ENCODE data around the gene FADS2. TPM values are rescaled to one million over a fixed set of nuclear protein-coding genes. Genes with fewer than 3 reads are reported as not detected.
A peak's percentile ranks its signal among the peaks of the same experiment; 100 is the strongest.

FADS2 gene
- total and polyA plus RNA-seq, 2 of the 13 experiments (the other 11 are each of a cell fraction or from before 2014, with no cell fraction given), result 90.1 to 124 TPM

- TF ChIP-seq ZFP90 (CRISPR knock-in tag; IDR thresholded peaks at IDR 0.05; ENCODE audit: borderline replicate concordance), result peak; percentile 36; the same call in 1 of the 2 replicates
- TF ChIP-seq ZBTB14 (CRISPR knock-in tag; IDR thresholded peaks at IDR 0.05), result peak; percentile 64
- peak; percentile 19; the same call in 1 of the 2 replicates for TF ChIP-seq ZNF878 (CRISPR knock-in tag; IDR thresholded peaks at IDR 0.05)
- no peak for TF ChIP-seq TFE3 (CRISPR knock-in tag; IDR thresholded peaks at IDR 0.05)
- TF ChIP-seq TARDBP (CRISPR knock-in tag; IDR thresholded peaks at IDR 0.05), result peak; percentile 70
- TF ChIP-seq UBTF (CRISPR knock-in tag; IDR thresholded peaks at IDR 0.05), result peak; percentile 16
- no peak for TF ChIP-seq CBX2 (IDR thresholded peaks at IDR 0.05; ENCODE audit: low read depth, low read length)
- no peak for TF ChIP-seq CBX2 (CRISPR knock-in tag; IDR thresholded peaks at IDR 0.05; ENCODE audit: low read depth)
- no peak for TF ChIP-seq ZBTB21 (CRISPR knock-in tag; IDR thresholded peaks at IDR 0.05)
- TF ChIP-seq SP5 (CRISPR knock-in tag; IDR thresholded peaks at IDR 0.05; ENCODE audit: borderline replicate concordance, low read depth), result no peak; the same call in 1 of the 2 replicates
- TF ChIP-seq ZNF256 (CRISPR knock-in tag; conservative IDR thresholded peaks at IDR 0.05), result 0 out of 2 replicates have a peak, but pooled peaks have one; percentile 86
- no peak for TF ChIP-seq SIN3B (IDR thresholded peaks at IDR 0.05; ENCODE audit: low read length)
- no peak for TF ChIP-seq ZNF784 (CRISPR knock-in tag; IDR thresholded peaks at IDR 0.05; ENCODE audit: borderline replicate concordance)
- no peak for TF ChIP-seq ZNF432 (CRISPR knock-in tag; IDR thresholded peaks at IDR 0.05; ENCODE audit: borderline replicate concordance)
- TF ChIP-seq ASH2L (IDR thresholded peaks at IDR 0.05; ENCODE audit: insufficient read length, low read depth, low read length), result peak; percentile 53
- TF ChIP-seq RBM39 (IDR thresholded peaks at IDR 0.05; ENCODE audit: low read depth, low read length, poor library complexity, severe bottlenecking), result peak; percentile 39
- TF ChIP-seq ZNF713 (CRISPR knock-in tag; IDR thresholded peaks at IDR 0.05), result no peak
These were observed 12.9 kb upstream of the FADS2 start (continued) for GRCh38 chr11:61814958-61815789.

Data from HepG2 (cell line).